ENCODE results near the gene LRRC42. TPM values are rescaled to one million over a fixed set of nuclear protein-coding genes. Genes with fewer than 3 reads are reported as not detected.

LRRC42 gene
- total RNA-seq, 1 donor = 41.9 TPM

DNA sequence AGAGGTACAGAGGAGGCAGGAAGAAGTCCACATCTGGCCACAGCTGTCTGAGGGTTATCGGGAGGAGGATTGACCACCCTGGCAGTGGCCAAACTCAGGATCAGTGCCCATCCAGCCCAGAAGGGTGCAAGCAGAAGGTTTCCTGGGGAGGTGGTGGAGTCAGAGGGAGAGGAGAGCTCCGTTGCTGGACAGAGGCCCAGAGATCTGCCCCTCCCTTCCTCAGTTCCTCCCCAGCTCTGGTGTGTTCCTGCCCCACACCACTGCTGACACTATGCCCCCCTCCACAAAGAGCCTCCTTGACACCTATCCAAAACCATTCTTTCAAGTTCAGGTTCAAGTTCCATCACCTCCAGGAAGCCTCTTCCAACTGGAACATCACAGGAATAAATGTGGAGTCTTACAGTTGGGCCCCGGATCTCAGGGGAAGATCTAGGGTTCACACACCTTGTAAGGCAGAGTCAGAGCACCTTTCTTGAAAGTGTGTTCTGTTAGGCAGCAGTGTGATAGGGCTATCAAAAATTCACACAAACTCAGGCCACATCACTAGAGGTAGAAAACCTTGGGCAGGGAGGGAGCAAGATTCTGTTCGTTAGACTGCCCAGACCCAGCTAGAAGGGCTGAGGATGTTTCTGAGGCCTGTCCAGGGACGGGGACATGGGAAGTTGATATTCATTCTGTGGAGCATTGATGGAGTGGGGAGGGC, 64.4 kb downstream of the LRRC42 start:
- DNase-seq (ENCODE audit: low read depth) = no peak
- TF ChIP-seq, protein P1, sequence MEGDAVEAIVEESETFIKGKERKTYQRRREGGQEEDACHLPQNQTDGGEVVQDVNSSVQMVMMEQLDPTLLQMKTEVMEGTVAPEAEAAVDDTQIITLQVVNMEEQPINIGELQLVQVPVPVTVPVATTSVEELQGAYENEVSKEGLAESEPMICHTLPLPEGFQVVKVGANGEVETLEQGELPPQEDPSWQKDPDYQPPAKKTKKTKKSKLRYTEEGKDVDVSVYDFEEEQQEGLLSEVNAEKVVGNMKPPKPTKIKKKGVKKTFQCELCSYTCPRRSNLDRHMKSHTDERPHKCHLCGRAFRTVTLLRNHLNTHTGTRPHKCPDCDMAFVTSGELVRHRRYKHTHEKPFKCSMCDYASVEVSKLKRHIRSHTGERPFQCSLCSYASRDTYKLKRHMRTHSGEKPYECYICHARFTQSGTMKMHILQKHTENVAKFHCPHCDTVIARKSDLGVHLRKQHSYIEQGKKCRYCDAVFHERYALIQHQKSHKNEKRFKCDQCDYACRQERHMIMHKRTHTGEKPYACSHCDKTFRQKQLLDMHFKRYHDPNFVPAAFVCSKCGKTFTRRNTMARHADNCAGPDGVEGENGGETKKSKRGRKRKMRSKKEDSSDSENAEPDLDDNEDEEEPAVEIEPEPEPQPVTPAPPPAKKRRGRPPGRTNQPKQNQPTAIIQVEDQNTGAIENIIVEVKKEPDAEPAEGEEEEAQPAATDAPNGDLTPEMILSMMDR (IDR thresholded peaks at IDR 0.05; ENCODE audit: insufficient read depth, low read length) = no peak
- H3K4me3 ChIP-seq (ENCODE audit: low read depth, low read length) = no peak overlapping the region

DNA sequence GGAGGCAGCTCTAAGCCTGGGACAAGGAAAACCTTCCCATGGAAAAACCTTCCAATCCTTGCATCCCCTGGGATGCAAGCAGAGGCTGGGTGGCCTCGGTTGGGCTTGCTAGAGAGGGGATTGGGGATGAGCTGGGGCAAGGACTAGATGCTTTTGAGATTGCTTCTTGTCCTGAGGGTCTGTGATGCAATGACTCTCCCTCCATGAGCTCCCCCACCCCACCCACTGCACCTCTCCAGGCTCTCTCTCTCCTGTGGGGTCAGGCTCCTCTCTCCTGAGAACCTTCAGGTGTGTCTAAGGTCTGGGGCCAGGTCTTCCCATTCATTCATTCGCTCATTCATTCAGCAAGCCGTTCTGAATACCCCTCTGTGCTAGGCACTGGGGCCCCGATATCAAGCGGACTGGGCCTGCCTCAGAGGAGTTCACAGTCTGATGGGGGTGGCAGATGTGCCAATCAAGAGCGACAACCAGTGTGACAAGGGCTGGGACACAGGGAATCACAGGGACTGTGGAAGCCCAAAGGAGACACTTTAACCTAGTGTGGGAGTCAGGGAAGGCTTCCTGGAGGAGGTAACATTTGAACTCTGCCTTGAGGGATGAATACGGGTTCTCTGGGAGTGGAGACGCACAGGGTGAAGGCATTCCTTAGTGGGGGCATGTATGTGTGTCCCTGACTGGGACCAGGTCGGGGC, 65.3 kb downstream of the LRRC42 start:
- TF ChIP-seq, protein P1 (IDR thresholded peaks at IDR 0.05; ENCODE audit: insufficient read depth, low read length) = no peak
- no peak for DNase-seq (ENCODE audit: low read depth)
- H3K4me3 ChIP-seq (ENCODE audit: low read depth, low read length) = no peak overlapping the region

DNA sequence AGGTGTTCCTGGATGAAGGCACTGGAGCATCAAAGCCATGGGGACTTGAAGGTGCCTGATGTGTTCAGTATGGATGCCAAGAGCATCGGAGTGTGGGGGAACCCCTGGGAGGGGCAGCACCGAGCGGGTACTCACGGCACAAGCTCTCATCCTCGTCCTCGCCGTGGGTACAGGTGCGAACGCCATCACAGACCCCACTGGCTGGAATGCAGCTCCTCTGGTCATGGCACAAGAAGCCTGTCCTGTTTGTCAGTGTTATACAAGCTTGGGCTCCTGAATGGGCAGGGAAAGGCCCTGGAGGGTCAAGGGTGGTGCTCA, 65.8 kb downstream of the LRRC42 start:
- DNase-seq (ENCODE audit: low read depth) = no peak
- TF ChIP-seq, protein P1 (IDR thresholded peaks at IDR 0.05; ENCODE audit: insufficient read depth, low read length) = no peak
- H3K4me3 ChIP-seq (ENCODE audit: low read depth, low read length) = no peak overlapping the region

DNA sequence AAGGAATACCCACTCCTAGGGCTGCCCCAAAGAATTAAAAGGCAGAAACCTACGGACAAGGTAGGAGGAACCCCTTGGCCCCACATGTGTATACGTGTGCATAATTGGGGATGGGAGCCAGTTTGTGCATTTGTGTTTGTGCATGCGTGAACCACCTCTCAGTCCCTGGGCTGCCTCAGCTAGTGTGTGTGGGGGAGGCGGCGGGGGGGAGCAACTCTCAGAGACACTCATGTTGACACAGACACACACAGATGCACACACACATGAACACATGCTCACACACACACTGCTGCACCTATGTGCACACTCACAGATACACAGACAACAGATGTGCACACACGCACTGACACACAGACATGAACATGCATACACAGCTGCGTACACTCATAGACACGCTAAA, 66.7 kb downstream of the LRRC42 start:
- no peak overlapping the region for H3K4me3 ChIP-seq (ENCODE audit: low read depth, low read length)
- TF ChIP-seq, protein P1 (IDR thresholded peaks at IDR 0.05; ENCODE audit: insufficient read depth, low read length) = no peak
- no peak for DNase-seq (ENCODE audit: low read depth)

DNA sequence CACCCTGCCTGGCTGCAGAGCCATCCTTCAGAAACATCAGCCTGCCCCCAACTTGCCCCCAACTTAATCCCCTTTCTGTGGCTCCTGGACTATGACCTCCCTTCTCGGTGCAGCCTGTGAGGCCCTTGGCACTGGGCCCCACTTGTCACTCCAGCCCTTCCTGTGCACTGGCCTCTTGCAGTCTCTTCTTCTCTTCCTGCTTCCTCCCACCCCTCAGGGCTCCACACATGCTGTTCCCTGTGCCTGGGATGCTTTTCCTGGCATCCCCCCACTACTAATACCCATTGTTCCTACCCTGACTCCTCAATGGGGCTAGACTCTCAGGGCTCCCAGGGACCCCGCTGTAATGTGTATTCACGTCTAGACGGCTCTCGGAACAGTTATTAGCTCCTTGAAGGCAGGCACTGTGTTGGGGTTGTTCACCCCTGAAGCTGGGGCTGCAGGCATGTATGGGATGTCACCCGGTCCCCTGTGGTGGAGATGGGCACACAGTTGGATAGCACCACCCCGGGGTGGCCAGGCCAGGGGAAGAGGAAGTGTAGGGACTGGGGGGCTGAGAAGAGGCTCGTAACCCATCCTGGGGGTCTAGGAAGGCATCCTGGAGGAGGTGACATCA, 67.4 kb downstream of the LRRC42 start:
- TF ChIP-seq, protein P1 (IDR thresholded peaks at IDR 0.05; ENCODE audit: insufficient read depth, low read length) = no peak
- DNase-seq (ENCODE audit: low read depth) = no peak
- no peak overlapping the region for H3K4me3 ChIP-seq (ENCODE audit: low read depth, low read length)

DNA sequence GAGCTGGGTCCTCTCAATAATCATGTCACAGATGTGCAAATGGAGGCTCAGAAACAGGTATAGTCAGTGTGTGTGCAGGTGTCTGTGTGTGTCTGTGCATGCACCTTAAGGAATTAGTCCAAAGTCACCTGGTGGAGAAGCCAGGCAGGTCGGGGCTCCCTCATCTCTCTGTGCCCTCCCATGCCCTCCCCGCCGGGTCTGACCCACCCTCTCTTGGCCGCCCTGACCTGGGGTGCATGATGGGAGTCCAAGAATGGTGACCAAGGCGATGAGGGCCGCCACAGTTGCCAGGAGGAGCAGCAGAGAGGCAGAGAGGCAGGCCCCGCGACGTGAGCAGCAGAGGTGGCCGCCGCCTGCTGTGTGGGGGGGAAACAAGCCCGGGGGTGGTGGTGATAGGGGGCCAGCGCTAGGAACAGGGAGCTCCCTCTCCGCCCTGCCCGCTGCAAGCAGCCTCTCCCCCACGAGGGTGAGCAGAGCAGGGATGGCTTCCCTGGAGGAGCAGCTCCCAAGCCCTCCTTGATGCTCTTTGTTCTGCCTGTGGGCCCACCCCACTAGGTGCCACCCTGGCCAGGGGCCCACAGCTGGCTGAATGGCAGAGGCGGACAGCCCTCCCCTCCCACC, 68.0 kb downstream of the LRRC42 start:
- TF ChIP-seq, protein P1 (IDR thresholded peaks at IDR 0.05; ENCODE audit: insufficient read depth, low read length) = no peak
- DNase-seq (ENCODE audit: low read depth) = no peak
- no peak overlapping the region for H3K4me3 ChIP-seq (ENCODE audit: low read depth, low read length)

All from fibroblast of the aortic adventitia (primary cell).